HG02973 (cell line): Measurements from ENCODE around the gene PAGE3.

Source experiments
- ATAC-seq: cut with Tn5 transposase; IDR thresholded peaks from one replicate; pipeline ENCODE4 v1.9.1; 2021; ENCODE audit warnings: moderate library complexity; ENCODE audit not compliant: unreplicated experiment

The PAGE3 gene, protein sequence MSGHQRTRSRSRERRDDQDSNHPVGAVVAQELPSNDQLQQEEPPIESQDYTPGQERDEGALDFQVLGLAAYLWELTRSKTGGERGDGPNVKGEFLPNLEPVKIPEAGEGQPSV

DNA sequence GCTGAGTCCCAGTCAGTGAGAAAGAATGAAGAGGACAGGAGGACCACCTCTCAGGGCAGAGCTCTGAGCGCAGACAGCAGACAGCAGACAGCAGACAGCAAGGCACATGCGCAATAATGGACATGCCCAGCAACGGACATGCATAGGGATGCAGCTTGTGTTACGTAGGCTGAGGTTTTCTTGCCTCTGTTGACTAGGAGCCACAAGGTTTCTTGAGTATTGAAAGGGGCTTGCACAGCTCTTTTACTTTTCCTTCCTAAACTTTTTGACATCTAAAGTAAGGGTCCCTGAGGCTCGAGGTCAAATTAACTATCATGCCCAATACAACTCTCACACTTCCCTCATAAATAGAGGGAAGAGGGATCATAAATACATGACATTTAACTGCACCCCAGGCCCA lies at the start of gene PAGE3:
Gene PAGE3, minus strand, starts transcription at position 101 of the 400 bp plus-strand sequence. CDS start 1,013 bp downstream, outside the sequence.
- ATAC-seq, result no peak

DNA sequence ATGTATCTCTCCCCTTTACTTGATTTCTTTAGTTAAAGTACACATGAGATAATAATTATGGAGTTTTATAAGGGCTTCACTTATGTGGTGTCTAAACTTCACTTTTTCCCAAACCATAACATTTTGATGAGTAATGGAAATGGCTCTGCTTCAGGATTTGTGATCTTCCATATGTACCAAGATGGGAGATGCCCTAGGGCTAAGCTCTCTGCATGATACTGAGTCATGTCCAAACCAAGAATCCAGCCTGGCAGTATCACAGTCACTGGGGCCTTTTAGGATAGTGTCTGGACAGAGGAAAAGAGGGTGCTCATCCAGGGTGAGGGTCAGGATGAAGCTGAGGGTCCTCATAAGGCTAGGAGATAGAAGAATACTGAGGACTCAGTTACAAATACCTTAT lies 47.9 kb upstream of the PAGE3 start:
- ATAC-seq, result no peak

DNA sequence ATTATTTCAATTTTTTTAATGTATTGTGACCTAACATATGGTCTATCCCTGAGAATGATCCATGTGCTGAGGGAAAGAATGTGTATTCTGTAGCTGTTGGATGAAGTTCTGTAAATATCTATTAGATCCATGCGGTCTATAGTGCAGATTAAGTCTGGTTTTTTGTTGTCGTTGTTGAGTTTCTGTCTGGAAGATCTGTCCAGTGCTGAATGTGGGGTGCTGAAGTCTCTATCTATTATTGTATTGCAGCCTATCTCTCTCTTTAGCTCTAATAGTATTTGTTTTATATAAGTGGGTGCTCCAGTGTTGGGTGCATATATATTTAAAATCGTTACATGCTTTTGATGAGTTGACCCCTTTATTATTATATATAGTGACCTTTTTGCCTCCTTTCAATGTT lies 26.2 kb upstream of the PAGE3 start:
- ATAC-seq, result no peak

DNA sequence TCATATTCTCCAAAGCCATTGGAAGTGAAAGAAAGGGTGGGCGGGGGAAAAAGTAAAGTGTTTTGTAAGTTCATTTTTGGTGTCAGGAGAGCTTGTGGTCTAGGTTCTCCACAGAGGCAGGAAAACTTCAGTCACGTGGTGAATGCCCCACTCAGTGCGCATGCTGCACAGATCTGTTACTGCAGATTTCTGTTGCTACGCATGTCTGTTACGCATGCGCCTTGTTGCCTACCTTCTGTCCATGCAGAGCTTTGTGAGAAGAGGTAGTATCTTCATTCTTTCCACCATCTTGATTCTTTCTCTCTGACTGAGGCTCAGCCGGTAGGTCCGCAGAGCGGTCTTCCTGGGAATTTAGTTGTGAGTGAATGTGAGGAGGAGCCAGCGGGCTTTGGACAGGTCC lies 15.1 kb upstream of the PAGE3 start:
- ATAC-seq, result no peak

DNA sequence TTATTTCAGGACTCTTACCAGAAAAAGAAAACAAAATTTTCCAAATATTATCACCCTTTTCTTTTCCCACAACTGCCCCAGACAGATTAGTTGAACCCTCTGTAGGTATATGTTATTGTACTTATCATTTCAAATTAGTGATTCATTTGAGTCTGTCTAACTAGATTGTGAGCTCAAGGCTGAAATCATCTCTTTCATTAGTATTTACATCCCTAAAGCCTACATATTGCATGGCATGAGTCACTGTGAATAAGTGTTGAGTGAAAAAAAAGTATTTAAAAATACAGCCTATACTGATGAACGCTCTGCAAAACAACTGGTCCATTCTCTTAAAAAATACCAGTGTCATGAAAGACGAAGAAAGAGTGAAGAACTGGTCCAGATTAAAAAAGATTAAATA lies 3.9 kb downstream of the PAGE3 start:
- ATAC-seq, result no peak

DNA sequence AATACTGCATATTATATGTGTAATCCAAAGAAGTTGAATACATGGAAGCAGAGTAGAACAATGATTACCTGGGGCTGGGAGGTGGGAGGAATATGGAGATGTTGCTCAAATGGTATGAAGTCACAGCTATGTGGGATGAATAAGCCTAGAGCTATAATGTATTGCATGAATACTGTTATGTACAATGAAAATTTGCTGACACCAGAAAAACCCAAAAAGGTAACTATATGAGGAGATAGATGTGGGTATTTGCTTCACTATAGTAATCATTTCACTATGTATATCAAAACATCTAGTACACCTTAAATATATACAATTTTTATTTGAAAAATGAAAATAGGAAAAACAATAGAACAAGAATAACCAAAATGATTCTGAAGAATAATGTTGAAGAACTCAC lies 11.2 kb downstream of the PAGE3 start:
- no peak for ATAC-seq

DNA sequence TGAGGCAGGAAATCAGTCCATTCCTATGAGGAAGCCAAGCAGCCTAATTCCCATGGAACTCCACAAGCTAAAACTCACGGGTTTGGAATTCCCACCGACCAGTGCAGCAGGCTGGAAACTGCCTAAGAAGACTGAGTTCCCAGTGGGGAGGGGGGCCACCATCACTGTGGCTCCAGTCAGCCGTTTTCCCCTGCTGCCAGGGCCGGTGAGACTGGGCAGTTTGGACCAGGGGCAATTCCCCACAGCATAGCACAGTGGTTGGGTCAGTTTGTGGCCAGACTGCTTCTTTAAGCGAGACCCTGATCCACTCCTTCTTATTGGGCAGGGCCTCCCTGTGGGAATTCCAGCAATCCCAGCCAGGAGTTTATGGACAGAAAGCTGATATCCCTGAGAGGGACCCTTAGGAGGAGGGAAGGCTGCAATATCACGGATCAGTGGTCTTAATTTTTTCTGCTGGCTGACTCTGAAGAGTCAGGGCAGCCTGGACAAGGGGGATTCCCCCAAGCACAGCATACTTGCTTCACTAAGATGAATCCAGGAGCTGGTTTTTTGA lies 23.9 kb downstream of the PAGE3 start:
- no peak for ATAC-seq

DNA sequence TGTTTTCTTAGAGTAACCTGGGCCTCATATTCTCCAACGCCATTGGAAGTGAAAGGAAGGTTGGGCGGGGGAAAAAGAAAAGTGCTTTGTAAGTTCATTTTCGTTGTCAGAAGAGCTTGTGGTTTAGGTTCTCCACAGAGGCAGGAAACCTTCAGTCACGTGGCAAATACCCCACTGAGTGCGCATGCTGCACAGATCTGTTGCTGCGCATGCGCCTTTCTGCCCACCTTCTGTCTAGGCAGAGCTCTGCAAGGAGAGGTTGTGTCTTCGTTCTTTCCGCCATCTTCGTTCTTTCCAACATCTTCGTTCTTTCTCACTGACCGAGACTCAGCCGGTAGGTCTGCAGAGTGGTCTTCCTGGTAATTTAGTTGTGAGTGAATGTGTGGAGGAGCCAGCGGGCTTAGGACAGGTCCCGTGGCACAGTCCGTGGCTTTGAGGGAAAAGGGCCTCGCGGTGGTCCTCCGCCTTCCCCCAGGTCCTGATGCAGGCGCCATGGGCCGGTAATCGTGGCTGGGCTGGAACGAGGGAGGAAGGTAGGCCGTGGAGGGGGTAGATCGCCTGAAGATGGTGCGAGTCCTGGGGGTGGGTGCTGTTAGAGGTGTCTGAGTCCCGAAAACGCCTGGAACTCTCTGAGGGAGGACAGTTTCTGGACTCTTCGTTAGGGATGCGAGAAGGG lies 44.5 kb downstream of the PAGE3 start, which contains the start of gene PAGE5:
Gene PAGE5, plus strand, starts transcription at position 228 of the 676 bp plus-strand sequence. CDS start 1,037 bp downstream, outside the sequence.
- ATAC-seq, result no peak

DNA sequence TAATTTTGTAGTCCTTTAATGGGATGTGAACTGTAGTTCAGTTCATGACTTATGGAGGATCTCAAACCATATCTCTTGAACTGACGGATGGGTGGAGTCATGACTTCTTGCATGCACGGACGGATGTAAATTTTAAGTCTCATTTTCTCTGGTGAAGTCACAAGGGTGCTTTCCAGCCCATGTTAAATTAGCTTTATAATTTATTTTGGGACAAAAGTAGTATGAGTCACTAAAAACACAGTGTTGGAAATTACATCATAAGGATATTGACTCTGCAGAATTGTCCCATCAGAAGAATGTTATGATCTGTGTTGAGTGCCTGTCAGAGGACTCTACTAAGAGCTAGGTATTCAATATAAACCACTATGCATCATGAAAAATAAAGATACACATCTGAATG lies 51.3 kb downstream of the PAGE3 start:
- ATAC-seq, result no peak

DNA sequence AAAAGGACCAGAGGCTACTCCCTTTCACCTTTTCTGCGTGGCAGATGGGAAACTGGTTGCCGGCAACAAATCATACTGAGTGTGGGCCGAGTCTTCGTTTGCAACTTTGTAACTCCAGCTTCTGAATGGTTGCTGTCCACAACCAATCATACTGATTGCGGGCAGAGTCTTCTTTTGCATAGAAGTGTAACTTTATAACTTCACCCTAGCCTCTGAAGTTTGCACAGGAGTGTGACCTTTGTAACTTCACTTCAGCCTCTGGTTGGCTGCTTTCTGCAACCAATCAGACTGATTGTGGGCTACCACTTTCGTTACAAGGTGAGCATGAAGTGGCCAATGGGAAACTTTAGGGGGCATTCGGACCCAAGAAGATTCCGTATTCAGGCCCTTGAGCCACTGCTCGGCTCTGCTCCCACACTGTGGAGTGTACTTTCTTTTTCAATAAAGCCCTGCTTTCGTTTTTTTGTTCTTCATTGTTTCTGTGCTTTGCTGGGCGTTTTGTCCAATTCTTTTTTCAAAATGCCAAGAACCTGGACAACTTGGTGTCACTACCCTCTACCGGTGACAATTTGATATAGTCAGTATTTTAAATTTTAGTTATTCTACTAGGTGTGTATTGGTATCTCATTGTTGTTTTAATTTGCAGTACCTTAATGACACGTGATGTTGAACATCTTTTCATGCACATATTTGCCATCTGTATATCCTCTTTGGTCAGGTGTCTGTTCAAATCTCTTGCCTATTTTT lies 53.6 kb downstream of the PAGE3 start:
- ATAC-seq, result no peak
